ENCODE results near the gene IL4R.

The IL4R gene

DNA sequence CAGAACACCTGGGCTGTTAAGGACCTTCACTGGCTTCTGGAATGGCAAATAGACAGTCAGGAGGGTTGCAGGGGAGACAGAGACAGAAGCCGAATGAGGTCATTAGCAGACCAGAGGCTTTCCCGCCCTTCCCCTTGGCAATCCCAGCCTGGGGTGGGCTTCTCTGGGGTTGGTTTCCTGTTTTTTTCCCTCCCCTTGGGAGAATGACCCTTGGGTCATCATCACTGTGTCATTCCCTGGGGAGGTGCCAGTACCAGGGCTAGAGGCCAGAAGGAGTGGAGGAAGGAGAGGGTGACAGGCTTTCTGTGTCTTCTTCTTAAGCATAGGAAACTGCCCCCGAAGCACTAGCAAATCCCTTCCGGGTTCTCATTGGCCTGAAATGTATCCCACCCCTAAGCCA lies 45.3 kb downstream of the IL4R start:
- no peak for DNase-seq (ENCODE audit: low read depth in 2 of 2)

DNA sequence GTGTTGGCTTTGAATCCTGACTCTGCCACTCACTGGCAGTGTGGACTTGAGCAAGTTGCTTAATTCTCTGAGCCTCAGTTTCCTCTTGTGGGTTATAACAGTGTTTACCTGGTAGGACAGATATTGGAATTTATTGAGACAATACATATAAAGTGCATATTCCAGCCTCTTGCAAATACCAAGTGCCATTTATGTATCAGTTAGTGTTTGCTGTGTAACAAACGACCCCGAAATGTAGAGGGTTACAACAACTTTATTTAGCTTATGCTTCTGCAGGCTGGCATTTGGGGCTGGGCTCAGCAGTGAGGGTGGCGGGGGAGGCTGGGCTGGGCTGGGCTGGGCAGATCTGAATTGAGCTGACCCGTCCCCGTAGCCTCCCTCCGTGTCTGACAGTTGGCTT lies 45.8 kb downstream of the IL4R start:
- DNase-seq (ENCODE audit: low read depth in 2 of 2) = no peak

DNA sequence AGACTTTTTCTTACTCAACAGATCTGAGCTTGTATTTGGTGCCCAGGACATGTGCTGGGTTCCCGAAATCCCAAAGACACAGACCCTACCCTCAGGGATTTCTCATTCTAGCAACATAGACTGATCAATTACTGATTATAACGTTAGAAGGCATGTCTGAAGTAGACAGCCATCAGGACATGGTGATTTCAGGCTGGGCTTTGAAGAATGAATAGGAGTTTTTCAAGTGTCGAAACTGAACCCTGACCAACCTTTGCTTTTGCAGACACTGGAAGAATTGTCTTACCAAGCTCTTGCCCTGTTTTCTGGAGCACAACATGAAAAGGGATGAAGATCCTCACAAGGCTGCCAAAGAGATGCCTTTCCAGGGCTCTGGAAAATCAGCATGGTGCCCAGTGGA lies 48.2 kb downstream of the IL4R start:
- no peak for DNase-seq (ENCODE audit: low read depth in 2 of 2)

DNA sequence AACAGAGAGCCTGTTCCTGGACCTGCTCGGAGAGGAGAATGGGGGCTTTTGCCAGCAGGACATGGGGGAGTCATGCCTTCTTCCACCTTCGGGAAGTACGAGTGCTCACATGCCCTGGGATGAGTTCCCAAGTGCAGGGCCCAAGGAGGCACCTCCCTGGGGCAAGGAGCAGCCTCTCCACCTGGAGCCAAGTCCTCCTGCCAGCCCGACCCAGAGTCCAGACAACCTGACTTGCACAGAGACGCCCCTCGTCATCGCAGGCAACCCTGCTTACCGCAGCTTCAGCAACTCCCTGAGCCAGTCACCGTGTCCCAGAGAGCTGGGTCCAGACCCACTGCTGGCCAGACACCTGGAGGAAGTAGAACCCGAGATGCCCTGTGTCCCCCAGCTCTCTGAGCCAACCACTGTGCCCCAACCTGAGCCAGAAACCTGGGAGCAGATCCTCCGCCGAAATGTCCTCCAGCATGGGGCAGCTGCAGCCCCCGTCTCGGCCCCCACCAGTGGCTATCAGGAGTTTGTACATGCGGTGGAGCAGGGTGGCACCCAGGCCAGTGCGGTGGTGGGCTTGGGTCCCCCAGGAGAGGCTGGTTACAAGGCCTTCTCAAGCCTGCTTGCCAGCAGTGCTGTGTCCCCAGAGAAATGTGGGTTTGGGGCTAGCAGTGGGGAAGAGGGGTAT lies 48.9 kb downstream of the IL4R start:
- no peak for DNase-seq (ENCODE audit: low read depth in 2 of 2)

DNA sequence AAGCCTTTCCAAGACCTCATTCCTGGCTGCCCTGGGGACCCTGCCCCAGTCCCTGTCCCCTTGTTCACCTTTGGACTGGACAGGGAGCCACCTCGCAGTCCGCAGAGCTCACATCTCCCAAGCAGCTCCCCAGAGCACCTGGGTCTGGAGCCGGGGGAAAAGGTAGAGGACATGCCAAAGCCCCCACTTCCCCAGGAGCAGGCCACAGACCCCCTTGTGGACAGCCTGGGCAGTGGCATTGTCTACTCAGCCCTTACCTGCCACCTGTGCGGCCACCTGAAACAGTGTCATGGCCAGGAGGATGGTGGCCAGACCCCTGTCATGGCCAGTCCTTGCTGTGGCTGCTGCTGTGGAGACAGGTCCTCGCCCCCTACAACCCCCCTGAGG lies 49.5 kb downstream of the IL4R start:
- DNase-seq (ENCODE audit: low read depth in 2 of 2) = no peak

DNA sequence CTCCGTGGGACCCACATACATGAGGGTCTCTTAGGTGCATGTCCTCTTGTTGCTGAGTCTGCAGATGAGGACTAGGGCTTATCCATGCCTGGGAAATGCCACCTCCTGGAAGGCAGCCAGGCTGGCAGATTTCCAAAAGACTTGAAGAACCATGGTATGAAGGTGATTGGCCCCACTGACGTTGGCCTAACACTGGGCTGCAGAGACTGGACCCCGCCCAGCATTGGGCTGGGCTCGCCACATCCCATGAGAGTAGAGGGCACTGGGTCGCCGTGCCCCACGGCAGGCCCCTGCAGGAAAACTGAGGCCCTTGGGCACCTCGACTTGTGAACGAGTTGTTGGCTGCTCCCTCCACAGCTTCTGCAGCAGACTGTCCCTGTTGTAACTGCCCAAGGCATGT lies 50.0 kb downstream of the IL4R start:
- no peak for DNase-seq (ENCODE audit: low read depth in 2 of 2)

DNA sequence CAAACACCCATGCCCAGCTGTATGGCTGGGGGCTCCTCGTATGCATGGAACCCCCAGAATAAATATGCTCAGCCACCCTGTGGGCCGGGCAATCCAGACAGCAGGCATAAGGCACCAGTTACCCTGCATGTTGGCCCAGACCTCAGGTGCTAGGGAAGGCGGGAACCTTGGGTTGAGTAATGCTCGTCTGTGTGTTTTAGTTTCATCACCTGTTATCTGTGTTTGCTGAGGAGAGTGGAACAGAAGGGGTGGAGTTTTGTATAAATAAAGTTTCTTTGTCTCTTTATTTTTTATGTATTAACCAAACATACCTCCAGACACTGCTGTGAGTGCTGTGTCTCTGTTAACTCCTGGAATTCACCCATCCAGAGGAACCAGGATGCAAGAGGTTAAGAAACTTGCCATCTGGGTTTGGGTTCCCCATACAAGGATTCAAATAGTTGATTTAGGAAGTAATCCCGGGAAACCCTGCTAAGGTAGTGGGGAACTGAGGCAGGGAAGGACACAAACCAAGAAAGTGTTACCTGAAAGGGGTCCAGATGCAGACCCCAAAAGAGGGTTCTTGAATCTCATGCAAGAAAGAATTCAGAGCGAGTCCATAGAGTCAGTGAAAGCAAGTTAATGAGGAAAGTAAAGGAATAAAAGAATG lies 50.8 kb downstream of the IL4R start:
- DNase-seq (ENCODE audit: low read depth in 2 of 2) = no peak

DNA sequence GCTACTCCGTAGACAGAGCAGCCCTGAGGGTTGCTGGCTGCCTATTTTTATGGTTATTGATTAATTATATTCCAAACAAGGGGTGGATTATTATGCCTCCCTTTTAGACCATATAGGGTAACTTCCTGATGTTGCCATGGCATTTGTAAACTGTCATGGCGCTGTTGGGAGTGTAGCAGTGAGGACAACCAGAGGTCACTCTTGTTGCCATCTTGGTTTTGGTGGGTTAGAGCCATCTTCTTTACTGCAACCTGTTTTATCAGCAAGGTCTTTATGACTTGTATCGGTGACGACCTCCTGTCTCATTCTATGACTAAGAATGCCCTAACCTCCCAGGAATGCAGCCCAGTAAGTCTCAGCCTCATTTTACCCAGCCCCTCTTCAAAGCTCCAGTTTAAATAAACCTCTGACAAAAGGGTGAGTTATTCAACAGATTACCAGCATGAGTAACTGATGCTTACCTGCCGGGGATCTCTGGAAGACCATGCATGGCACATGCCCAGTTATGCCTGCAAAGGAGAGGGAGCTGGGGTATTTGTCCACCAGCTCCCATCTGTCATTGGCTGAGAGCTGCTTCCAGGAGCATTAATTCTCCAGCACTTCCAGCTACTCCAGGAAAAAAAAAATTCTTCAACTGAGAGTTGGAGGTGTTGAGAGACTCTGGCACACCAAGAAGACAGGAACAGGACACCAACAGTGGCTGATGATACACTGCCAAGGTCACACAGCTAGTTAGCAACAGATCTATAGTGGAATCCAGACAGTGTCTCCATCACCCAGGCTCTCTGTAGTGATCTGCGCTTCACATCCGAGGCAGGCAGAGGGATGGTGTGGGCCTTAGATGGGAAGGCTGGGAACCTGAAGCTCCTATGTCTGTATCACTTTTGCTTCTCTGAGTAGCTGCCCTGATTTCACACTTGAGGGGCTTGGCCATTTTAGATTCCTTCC lies 51.6 kb downstream of the IL4R start:
- no peak for DNase-seq (ENCODE audit: low read depth in 2 of 2)

DNA sequence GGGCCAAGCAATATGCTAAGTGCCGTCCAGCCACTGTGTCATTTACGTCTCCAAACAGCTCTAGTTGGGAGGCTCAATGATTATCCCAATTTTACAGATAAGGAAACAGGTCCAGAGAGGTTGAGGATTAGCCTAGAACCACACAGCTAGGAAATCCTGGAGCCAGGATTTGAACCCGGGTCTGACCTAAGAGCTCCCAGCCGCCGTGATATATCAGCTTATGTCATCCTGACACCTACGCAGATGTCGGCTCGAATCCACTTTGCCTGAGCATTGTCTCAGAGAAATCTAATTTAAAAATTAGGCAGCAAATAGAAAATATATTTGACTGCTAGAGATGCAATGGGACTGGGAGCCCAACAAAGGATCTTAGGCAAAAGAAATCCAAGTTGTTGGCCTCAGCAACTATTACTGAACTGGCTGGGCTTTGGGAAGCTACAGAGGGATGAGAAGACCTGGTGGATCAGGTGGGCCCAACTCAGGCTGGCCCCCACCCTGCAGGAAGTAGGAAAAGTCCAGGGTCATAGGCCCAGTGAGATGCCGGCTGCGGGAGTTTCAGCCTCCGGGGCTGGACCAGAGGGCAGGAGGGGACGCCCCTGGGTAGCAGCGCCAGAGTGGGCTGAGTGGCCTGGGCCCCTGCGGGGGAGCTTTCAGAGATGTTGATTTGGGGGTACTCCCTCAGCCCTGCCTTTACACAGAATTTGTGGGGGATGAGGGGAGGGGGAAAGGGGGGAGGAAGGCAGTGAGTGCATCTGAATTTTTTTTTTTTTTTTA lies 53.1 kb downstream of the IL4R start:
- no peak for DNase-seq (ENCODE audit: low read depth in 2 of 2)

DNA sequence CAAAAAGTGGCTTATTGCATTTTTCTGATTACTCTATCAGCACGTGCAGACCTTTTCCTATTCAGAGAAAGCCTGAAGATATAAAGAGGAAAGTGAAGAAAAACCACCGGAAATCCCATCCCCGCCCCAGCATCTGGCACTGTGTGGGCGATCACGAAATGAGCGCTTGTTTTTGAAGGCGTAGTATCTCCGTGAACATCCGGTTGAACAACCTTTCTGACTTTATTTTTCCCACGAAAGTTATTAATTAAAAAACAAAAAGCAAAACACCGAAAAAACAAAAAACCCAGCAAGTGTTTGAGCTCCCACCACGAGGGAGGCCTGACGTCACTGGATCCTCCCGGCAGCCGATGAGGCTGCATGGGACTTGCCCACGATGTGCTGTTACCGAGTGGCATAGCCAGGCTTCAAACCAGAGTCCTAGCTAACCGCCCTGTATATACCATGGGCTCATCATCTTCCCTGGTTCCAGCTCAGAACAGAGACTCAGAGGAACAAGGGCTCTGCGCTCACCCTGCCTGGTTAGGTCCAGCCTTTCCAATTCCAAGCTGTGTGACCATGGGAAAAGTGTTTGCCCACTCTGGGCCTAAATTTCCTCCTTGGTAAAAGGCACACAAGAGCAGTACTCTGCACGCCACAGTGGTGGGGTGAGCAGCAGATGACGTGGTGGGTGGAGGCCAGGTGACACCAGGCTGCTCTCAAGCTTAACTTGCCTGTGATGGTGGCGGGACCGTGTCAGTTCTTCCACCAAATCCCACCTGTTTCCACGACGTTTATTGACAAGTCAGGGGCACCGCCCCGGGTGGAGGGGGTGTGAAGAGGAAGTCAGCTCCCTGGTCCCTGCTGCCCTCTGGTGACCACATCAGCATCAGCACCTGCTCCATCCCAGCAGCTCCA lies 53.9 kb downstream of the IL4R start:
- DNase-seq (ENCODE audit: low read depth in 2 of 2) = peak; percentile 89 to 97

DNA sequence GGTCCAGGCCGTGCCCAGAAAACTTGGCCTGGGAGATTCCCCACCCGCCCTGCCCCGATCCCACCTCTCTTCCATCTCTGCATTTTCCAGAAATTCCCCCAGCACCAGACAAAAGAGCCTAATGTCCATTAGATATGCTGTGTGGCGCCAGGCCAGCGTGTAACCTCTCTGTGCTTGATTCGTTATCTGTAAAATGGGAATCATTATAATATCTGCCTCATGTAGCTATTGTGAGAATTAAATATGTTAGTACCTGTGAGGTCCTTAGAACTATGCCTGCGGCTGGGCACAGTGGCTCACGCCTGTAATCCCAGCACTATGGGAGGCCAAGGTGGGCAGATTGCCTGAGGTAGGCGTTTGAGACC lies 54.6 kb downstream of the IL4R start:
- no peak for DNase-seq (ENCODE audit: low read depth in 2 of 2)

DNA sequence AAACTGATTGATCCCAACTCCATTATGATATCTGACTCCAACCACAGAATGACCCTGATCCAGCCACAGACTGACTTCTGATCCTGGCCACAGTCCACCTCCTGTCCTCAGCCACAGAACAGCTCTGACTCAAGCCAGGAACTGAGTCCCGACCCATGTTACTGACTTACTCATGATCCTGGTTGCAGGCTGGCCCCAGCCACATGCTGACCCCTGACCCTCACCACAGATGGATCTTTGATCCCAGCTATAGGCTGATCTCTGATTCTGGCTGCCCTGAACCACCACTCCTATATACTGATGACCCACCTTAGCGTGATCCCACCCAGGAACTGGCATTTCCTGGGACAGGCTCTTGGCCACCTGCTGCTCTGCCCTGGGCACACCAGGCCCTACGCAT lies 56.0 kb downstream of the IL4R start:
- DNase-seq (ENCODE audit: low read depth in 2 of 2) = no peak

DNA sequence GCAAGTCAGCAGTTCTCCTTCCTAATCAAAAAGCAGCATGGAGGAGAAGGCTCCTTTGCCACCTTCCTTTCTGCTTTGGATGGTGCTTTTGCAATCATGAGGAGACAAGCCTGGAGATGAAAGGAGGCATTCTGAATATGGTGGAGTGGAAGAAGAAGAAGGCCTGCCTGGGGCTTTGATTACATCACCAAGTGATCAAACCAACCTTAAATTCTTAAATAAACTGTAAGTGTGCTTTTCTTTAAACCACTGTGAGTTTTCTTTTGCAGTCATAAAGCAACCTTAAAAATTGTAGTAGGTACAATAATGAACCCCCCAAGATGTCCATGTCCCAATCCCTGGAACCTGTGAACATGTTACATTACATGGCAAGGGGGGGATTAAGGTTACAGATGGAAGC lies 56.5 kb downstream of the IL4R start:
- no peak for DNase-seq (ENCODE audit: low read depth in 2 of 2)

DNA sequence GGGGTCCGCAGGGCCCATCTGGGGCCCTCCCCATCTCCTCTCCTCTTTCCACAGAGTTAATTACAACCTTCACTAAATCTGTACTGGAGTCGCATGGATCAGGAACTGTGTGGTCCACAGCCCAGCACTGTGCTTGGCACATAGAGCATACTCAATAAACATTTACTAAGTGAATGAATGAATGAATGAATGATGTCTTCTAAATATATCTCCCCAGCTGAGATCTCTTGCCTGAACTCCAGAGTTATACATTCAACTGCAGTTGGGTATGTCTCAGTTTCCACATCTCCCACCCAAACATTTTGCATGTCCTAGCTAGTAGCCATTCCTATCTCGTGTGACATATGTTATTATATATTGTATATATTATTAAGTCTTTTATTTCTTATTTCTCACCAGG lies 59.5 kb downstream of the IL4R start:
- no peak for DNase-seq (ENCODE audit: low read depth in 2 of 2)

DNA sequence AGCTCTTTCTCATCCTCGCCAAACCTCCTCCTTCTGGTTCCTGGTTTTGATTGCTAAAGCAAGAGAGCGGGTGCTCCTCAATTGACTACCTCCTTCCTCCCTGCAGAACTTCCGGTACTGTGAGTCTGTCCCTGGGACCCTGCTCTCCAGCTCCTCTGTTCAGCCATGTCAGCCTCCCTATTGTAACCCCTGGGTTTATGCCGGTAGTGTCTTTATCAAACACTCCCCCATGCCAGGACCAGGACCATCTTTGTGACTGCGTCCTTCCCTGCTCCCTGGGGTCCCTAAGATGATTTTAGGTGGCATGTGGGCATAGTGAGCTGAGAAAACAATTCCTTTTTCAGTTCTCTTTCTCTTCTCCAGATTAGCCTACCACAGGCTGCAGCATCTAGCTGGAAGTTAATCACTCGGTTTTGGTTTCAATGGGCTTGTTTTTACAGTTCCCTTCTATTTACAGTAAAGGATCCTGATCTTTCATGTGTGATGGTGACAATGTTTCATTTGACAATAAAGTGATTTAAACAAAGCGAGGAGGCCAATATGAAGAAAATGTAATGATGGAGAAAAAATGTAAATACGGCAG lies 60.5 kb downstream of the IL4R start:
- DNase-seq (ENCODE audit: low read depth in 2 of 2) = no peak

DNA sequence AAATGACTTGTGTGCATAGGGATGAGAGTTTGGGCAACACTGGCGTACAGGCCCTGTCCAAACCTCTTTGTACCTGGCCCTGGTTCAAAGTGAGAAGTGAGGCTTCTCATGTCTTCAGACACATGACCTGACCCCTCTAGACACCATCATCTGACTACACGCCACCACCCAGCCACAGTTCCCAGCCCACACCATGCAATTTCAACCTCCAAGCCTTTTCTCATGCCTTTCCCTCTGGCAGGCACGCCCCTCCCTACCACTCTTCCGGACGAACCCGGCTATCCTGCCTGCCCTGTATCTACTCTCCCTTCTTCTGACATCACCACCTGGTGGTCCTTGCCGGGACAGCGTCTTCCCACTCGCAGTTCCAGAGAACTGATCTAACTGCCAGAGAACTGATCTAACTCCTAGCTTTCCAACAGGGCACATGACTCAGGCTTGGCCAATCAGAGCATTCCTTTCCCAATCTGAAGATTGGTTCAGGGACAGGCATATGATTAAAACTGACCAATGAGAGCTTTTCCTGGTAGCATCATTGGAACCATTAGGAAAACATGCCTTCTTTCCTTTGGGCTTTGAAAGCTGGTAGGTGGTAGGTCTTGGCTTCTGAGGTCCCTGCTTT lies 61.1 kb downstream of the IL4R start:
- peak in 1 of 2 donors; percentile 34 for DNase-seq (ENCODE audit: low read depth in 2 of 2)

DNA sequence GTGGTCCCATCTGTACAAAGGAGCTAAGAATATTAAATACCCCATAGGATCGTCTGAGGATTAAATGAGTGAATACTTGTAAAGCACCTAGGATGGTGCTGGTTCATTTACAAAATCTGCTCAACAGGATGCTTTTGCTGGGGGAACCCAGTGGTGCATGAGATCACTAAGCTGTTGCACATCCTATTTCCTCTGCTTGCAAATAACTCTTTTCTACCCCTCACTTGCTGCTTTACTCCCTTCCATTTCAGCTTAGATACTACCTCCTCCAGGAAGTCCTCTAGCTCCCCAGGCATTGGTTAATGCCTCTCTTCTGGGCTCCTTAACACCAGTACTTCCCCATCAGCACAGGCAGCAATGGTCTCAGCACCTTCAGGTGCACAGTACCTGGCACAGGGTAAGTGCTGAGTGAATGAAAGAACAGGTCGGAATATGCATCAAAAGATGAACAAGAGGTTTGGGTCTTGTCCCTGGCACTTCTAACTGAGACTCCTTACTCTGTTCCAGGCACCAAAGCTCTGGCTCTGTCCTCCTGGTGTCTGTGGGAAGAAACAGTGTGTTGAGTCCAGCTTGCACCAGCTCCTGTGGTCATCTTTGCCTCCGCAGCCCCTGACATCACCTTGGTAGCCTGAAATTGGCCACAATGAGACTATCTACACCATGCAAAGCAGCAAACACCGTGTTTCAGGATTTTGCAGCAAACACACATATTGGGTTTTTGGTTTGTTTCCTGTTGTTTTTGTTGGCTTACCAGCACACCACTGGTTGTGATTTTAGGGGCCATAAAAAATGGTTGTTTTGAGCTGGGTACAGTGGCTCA lies 64.1 kb downstream of the IL4R start:
- no peak for DNase-seq (ENCODE audit: low read depth in 2 of 2)

DNA sequence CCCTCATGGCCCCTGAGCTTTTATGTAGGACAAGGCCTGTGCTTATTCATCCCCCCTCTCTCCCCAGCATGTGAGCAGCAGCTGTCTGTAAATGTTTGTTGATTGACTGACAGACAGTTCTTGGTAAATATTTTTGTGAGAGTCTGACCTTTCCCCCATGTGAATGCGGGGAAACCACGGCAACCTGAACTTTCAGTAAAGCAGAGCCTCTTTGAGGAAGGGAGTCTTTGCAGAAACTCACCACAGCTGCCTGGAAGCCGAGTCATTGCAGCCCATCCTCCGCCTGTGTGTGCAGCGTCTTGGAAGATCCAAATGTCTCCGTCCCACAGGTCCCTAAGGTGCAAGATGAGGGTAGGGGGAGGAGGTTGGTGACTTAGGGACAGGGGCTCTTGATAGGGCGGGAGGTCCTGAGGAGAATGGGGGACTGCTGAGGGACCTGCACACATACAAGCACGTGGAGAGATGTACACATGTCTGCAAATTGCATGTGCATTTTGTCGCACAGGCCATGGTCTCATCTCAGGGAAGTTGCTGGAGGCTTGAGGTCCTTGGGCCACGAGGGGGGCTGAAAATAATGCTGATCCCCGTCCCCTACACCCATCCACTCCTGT lies 65.2 kb downstream of the IL4R start:
- DNase-seq (ENCODE audit: low read depth in 2 of 2) = no peak

DNA sequence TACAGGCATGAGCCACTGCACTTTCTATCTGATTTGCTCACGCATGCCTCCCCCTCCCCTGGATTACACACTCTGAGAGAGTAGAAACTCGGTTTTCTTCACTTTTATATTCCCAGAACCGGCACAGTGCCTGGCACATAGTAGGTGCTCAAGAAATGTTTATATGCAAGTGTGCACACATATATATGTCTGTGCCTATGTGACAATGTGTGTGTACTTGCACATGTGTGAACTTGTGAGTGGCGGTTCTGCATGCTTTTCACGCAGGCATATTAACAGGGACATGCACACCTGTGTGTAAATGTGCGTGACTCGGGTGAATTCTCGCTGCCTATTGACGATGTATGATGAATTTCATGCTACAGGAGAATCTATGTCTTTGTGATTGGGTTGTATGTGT lies 66.1 kb downstream of the IL4R start:
- DNase-seq (ENCODE audit: low read depth in 2 of 2) = no peak

Data from stimulated activated CD8-positive, alpha-beta memory T cell treated with anti-CD3 and anti-CD28 coated beads, Interleukin-7, amount 100 ng/mL, for 4 hours (primary cell).